ENCODE data around the gene PKD2. TPM values are rescaled to one million over a fixed set of nuclear protein-coding genes. Genes with fewer than 3 reads are reported as not detected.

PKD2 gene
- polyA plus RNA-seq, 3 donors = 1.2 to 9.7 (median 2.4) TPM

GRCh38 chr4:88012647-88013046, 5.2 kb downstream of the PKD2 start:
- no peak overlapping the region for H3K27ac ChIP-seq (ENCODE audit: low read depth in 1 of 2, low read length in 2 of 2)
- intact Hi-C loops (cut with micrococcal nuclease) = no loop called here
- TF ChIP-seq, protein P1, sequence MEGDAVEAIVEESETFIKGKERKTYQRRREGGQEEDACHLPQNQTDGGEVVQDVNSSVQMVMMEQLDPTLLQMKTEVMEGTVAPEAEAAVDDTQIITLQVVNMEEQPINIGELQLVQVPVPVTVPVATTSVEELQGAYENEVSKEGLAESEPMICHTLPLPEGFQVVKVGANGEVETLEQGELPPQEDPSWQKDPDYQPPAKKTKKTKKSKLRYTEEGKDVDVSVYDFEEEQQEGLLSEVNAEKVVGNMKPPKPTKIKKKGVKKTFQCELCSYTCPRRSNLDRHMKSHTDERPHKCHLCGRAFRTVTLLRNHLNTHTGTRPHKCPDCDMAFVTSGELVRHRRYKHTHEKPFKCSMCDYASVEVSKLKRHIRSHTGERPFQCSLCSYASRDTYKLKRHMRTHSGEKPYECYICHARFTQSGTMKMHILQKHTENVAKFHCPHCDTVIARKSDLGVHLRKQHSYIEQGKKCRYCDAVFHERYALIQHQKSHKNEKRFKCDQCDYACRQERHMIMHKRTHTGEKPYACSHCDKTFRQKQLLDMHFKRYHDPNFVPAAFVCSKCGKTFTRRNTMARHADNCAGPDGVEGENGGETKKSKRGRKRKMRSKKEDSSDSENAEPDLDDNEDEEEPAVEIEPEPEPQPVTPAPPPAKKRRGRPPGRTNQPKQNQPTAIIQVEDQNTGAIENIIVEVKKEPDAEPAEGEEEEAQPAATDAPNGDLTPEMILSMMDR (IDR thresholded peaks at IDR 0.05) = no peak
- peak overlapping the region; percentile 4 to 26 for H3K4me3 Mint-ChIP-seq
- H3K4me1 ChIP-seq (ENCODE audit: control insufficient read depth in 1 of 2, insufficient read depth in 2 of 2, low read length in 2 of 2) = peaks cover 38 to 43% of the 10 kb centered on the region in 2 donors
- H3K36me3 Mint-ChIP-seq = no peaks in the 10 kb centered on the region
- no peak overlapping the region for H3K9ac ChIP-seq (ENCODE audit: insufficient read depth, low read length, poor library complexity, severe bottlenecking)
- H3K9me3 Mint-ChIP-seq = peaks cover 0 to 2% (median 0%) of the 10 kb centered on the region in 7 donors
- no peaks in the 10 kb centered on the region for H3K36me3 ChIP-seq (replicated peaks in 1 of 2; ENCODE audit: control insufficient read depth in 1 of 2, insufficient read depth in 2 of 2, low read length in 2 of 2)
- peaks cover 92% of the 10 kb centered on the region for H3K79me2 ChIP-seq (ENCODE audit: insufficient read depth, low read length)
- no peaks in the 10 kb centered on the region for H3K9me3 ChIP-seq (replicated peaks in 1 of 2; ENCODE audit: control insufficient read depth in 1 of 2, insufficient read depth in 1 of 2, low read length in 2 of 2)
- no peaks in the 10 kb centered on the region for H3K27me3 Mint-ChIP-seq (ENCODE audit: low read depth in 3 of 3)
- peak overlapping the region in 1 of 3 experiments; percentile 28 for H3K4me3 ChIP-seq (replicated peaks in 1 of 3; ENCODE audit: low read depth in 2 of 3, low read length in 3 of 3)
- H2AFZ ChIP-seq (ENCODE audit: insufficient read depth, low read depth, low read length, poor library complexity, severe bottlenecking) = no peak overlapping the region
- peaks cover 12% of the 10 kb centered on the region for H4K20me1 ChIP-seq (ENCODE audit: insufficient read depth, low read length)
- peak; percentile 40 to 68 (median 63) for DNase-seq
- no peaks in the 10 kb centered on the region for H3K27me3 ChIP-seq (ENCODE audit: control insufficient read depth in 2 of 2, insufficient read depth in 2 of 2, low read length in 2 of 2)
- H3K4me2 ChIP-seq (replicated peaks; ENCODE audit: extremely low read depth, low read length, poor library complexity, severe bottlenecking) = peak overlapping the region; percentile 53
- no CpG with 5 or more reads among the region's 3 CpGs for WGBS (ENCODE audit: insufficient coverage)
- peak overlapping the region in 4 of 7 donors; percentile 15 to 72 (median 44) for H3K27ac Mint-ChIP-seq
- H3K4me1 Mint-ChIP-seq = peaks cover 50% of the 10 kb centered on the region

- H3K27me3 Mint-ChIP-seq (ENCODE audit: low read depth in 3 of 3) = no peaks in the 10 kb centered on the region
- TF ChIP-seq, protein P1 (IDR thresholded peaks at IDR 0.05) = no peak
- peaks cover 89% of the 10 kb centered on the region for H3K79me2 ChIP-seq (ENCODE audit: insufficient read depth, low read length)
- peaks cover 0 to 2% (median 0%) of the 10 kb centered on the region in 7 donors for H3K9me3 Mint-ChIP-seq
- no peak overlapping the region for H3K4me3 Mint-ChIP-seq
- no peak overlapping the region for H3K27ac ChIP-seq (ENCODE audit: low read depth in 1 of 2, low read length in 2 of 2)
- H3K9me3 ChIP-seq (replicated peaks in 1 of 2; ENCODE audit: control insufficient read depth in 1 of 2, insufficient read depth in 1 of 2, low read length in 2 of 2) = no peaks in the 10 kb centered on the region
- H3K4me3 ChIP-seq (replicated peaks in 1 of 3; ENCODE audit: low read depth in 2 of 3, low read length in 3 of 3) = no peak overlapping the region
- H3K4me2 ChIP-seq (replicated peaks; ENCODE audit: extremely low read depth, low read length, poor library complexity, severe bottlenecking) = no peak overlapping the region
- peaks cover 0 to 2% of the 10 kb centered on the region in 2 donors for H3K36me3 ChIP-seq (replicated peaks in 1 of 2; ENCODE audit: control insufficient read depth in 1 of 2, insufficient read depth in 2 of 2, low read length in 2 of 2)
- DNase-seq = no peak
- H3K9ac ChIP-seq (ENCODE audit: insufficient read depth, low read length, poor library complexity, severe bottlenecking) = no peak overlapping the region
- H4K20me1 ChIP-seq (ENCODE audit: insufficient read depth, low read length) = peaks cover 12% of the 10 kb centered on the region
- no CpG with 5 or more reads among the region's 3 CpGs for WGBS (ENCODE audit: insufficient coverage)
- peak overlapping the region in 1 of 7 donors; percentile 27 for H3K27ac Mint-ChIP-seq
- H3K27me3 ChIP-seq (ENCODE audit: control insufficient read depth in 2 of 2, insufficient read depth in 2 of 2, low read length in 2 of 2) = no peaks in the 10 kb centered on the region
- H3K36me3 Mint-ChIP-seq = peaks cover under 1 to 2% of the 10 kb centered on the region in 2 donors
- intact Hi-C loops (cut with micrococcal nuclease) = no loop called here
- H2AFZ ChIP-seq (ENCODE audit: insufficient read depth, low read depth, low read length, poor library complexity, severe bottlenecking) = no peak overlapping the region
- peaks cover 50% of the 10 kb centered on the region for H3K4me1 Mint-ChIP-seq
- peaks cover 29 to 38% of the 10 kb centered on the region in 2 donors for H3K4me1 ChIP-seq (ENCODE audit: control insufficient read depth in 1 of 2, insufficient read depth in 2 of 2, low read length in 2 of 2)
These were observed 7.0 kb downstream of the PKD2 start for GRCh38 chr4:88014386-88014905.

Data from CD14-positive monocyte (primary cell).